ENCODE measurements around the gene CIBAR2.

Gene CIBAR2

DNA sequence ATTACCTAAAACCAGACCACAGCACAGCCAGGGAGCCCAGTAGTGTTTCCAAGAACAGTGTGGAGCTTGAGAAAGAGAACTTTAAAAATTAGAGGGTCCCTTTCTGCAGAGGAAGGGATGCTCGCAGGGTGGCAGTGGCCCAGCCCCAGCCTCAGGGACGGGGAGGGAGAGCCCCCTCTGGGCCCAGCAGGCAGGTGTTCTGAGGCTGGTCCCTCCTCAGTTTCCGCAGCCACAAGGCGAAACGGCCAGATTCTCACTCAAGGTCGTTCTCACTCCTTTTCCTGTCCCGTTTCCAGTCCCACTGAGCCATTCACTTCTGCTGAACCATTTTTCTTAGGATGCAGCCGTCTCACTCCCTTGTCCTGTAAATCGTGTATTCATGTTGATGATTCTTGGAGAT lies 20.0 kb downstream of the CIBAR2 start:
- H3K9ac ChIP-seq (ENCODE audit: low read depth, low read length) = no peak overlapping the region
- H3K9me3 ChIP-seq (ENCODE audit: control insufficient read depth, insufficient read depth, low read length) = no peaks in the 10 kb centered on the region
- H3K36me3 ChIP-seq (ENCODE audit: insufficient read depth, low read length) = no peaks in the 10 kb centered on the region
- H3K4me1 ChIP-seq (ENCODE audit: insufficient read depth, low read length) = no peaks in the 10 kb centered on the region; the same call in 1 of the 2 replicates

DNA sequence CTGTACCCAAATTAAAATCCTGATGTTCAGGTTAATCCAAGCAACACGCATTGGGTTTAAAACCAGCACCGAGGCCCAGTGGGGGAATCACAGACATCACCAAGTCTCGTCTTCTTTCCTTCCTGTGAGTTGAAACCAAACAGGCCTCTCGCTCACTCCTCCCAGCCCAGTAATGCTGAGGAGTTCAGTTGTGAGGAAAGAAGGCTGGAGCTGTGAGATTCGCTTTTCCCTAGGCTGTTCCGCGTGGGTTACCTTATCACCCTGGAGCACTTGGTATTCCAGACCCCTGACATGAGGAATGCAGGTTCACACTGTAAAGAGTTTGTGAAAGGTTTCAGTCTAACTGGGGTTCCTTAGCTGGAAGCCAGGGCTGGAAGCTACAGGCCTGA lies 20.8 kb downstream of the CIBAR2 start:
- Histone ChIP-seq H3K9me3 (ENCODE audit: control insufficient read depth, insufficient read depth, low read length) (no peaks in the 10 kb centered on the region), H3K9ac (ENCODE audit: low read depth, low read length) (no peak overlapping the region), H3K4me1 (ENCODE audit: insufficient read depth, low read length) (no peaks in the 10 kb centered on the region; the same call in 1 of the 2 replicates), H3K36me3 (ENCODE audit: insufficient read depth, low read length) (no peaks in the 10 kb centered on the region)

DNA sequence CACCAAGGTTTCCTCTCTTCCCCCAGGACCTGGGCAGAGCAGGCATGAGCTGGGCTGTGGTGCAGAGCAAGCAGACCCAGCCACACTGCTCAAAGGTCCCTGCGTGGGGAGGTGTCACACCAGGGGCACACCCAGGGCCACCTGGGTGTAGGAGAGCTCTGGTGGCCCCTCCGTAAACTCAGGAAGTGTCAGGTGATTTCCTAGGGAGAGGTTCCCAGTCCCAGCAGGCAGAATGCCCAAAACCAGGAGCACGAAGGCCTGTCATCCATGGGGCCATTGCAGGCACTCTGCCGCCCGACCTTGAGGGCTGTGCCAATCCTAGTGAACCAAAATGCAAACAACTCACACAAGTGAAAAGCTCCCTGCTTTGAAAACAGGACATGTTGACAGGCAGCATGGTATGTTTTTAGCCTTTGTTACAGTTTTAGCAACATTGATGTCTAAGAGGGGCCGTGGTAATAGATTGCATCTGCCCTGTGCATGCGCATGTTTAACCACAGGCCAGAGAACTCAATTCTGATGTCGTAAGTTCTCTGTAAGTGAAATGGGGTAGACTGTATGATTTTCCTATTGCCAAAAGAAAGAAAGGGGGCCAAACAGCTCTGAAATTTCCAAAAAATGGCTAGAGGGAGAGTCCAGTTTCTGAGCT lies 21.3 kb downstream of the CIBAR2 start:
- Histone ChIP-seq H3K36me3 (ENCODE audit: insufficient read depth, low read length) (no peaks in the 10 kb centered on the region), H3K9ac (ENCODE audit: low read depth, low read length) (no peak overlapping the region), H3K4me1 (ENCODE audit: insufficient read depth, low read length) (no peaks in the 10 kb centered on the region; the same call in 1 of the 2 replicates), H3K9me3 (ENCODE audit: control insufficient read depth, insufficient read depth, low read length) (no peaks in the 10 kb centered on the region)

DNA sequence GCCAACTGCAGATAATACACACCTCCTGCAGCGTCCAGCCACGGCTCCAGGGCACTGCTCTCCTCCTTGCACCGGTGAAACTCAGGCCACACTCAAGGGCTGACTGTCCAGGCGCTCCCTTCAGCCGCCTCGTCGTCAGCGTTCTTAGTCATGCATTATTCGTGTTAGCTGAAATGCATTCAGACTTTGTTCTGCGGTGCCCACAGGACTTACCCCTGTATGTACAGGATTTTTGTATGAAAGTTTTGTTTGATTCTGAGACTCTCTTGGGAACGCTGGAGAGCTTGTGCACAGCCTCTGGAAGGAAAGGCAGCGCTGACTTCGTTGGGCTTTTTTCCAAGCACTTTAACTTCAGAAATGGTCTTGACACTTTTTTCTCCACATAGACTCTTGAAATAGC lies 22.1 kb downstream of the CIBAR2 start:
- H3K9ac ChIP-seq (ENCODE audit: low read depth, low read length) = no peak overlapping the region
- H3K36me3 ChIP-seq (ENCODE audit: insufficient read depth, low read length) = no peaks in the 10 kb centered on the region
- no peaks in the 10 kb centered on the region for H3K9me3 ChIP-seq (ENCODE audit: control insufficient read depth, insufficient read depth, low read length)
- no peaks in the 10 kb centered on the region; the same call in 1 of the 2 replicates for H3K4me1 ChIP-seq (ENCODE audit: insufficient read depth, low read length)

DNA sequence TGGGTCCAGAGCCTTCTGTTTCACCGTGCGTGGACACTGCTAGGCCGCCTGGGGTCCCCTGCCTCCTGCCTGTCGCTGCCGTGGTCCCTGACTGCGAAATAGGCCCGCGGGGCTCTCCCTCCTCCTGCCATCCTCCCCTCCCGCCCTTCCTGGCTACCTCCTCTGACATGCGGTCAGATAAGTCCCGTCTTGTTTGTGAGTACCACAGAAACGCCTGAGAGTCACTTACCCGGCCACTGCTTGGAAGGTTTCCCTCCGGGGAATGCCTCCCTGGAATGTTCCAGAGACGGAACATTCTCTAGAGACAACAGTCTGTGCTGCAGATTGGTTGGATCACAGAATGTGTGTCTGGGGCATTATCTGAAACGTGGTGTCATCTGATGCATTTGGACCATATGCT lies 22.7 kb downstream of the CIBAR2 start:
- Histone ChIP-seq H3K4me1 (ENCODE audit: insufficient read depth, low read length) (no peaks in the 10 kb centered on the region; the same call in 1 of the 2 replicates), H3K9ac (ENCODE audit: low read depth, low read length) (no peak overlapping the region), H3K36me3 (ENCODE audit: insufficient read depth, low read length) (no peaks in the 10 kb centered on the region), H3K9me3 (ENCODE audit: control insufficient read depth, insufficient read depth, low read length) (no peaks in the 10 kb centered on the region)

DNA sequence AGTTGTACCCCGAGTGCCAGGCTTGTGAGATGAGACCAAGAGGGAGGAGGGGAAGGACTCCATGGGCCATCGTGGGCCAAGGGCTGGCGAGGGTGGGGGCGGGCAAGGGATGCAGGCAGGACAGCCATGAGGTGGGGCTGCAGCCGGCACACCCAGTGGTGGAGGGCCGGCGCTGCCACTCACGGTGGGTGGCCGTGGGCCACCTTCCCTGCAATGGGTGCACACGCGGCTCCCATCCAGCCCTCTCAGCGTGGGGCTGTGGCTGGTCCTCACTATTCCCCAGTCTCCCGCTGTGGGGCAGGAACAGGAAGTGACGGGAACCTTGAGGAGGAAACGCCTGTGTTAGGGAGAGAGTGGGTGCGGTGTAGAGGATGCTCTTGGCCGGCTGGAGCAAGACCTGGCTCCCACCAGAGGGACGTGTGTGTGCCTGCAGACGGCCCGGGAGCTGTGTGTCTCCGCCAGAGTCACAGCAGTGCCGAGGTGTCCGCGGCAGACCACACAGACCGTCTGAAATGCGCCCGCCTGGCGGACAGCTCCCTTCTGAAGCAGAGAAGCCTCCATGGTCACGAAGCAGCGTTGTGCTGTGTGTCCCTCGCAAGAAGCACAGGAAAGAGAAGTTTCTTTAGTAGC lies 23.6 kb downstream of the CIBAR2 start:
- Histone ChIP-seq H3K4me1 (ENCODE audit: insufficient read depth, low read length) (peaks cover 1% of the 10 kb centered on the region), H3K36me3 (ENCODE audit: insufficient read depth, low read length) (no peaks in the 10 kb centered on the region), H3K9me3 (ENCODE audit: control insufficient read depth, insufficient read depth, low read length) (no peaks in the 10 kb centered on the region), H3K9ac (ENCODE audit: low read depth, low read length) (no peak overlapping the region)

DNA sequence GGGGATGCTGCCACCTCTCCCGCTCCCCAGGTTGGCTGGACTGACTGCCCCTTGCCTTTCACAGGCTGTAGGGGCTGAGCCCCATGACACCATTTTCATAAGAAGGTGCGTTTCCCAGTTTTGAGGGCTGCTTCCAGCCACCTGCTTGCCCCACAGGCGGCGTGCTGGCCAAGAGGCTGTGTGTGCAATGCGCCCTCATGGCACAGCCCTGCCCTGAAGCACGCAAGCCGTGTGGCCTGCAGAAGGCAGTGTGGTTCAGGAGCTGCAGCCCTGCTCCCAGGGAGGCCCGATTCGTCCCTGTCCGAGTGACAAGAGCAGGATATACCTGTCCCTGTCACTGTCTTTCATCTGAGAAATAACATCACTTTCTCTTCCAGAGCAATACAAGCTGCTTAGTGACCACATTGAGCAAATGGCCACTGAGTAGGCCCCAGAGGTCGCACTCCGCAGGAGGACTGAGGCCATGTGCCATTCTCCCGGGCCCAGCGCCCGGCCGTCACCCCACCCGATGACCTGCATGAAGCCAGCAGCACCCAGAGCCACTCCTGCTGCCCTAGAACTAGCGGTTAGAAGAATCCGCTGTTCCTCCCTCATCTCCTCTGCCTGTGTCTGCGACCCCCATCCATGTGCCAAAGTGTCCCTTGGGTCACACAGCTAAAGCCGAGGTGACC lies 24.2 kb downstream of the CIBAR2 start:
- Histone ChIP-seq H3K36me3 (ENCODE audit: insufficient read depth, low read length) (no peaks in the 10 kb centered on the region), H3K9me3 (ENCODE audit: control insufficient read depth, insufficient read depth, low read length) (no peaks in the 10 kb centered on the region), H3K4me1 (ENCODE audit: insufficient read depth, low read length) (peaks cover 4% of the 10 kb centered on the region), H3K9ac (ENCODE audit: low read depth, low read length) (no peak overlapping the region)

DNA sequence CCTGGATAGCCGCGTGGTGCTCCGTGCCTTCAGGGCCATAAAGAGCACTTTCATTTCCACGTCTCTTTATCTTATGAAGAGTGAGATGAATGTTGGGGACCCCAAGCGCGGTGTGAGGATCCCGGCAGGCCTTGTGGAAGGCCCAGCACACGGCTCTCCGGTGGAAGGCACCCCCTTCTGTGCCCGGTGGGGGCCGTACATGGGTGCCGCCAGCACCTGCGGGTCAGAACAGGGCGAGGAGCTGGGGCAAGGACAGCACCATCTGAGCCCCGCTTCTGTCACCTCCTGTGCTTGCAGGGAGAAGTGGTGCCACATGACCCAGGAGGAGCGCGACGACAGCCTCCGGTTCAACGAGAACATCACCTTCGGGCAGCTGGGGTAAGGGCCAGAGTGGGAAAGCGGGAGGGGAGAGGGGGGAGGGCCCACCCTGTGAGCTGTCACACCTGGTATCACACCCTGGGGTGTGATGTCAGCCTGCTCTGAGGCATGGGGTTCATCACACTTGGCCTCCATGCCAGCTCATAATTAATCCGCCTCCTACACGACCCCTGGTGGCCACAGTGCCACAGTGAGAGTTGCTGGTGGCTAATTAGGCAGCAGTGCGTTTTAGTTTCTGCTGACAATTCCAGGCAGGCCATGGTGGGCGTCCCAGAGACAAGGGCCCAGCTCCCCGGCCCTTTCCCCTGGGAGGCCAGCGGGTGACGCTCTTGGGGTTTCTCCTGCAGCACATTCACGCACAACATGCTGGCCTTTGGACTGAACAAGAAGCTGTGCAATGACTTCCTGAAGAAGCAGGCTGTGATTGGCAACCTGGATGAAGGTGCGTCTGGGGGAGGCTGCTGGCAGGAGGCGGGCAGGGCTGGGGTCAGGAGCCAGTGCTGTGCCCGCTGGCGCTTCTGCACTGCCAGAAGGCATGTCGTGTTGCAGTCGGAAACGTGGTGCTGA lies 25.7 kb downstream of the CIBAR2 start:
- no peaks in the 10 kb centered on the region for H3K9me3 ChIP-seq (ENCODE audit: control insufficient read depth, insufficient read depth, low read length)
- H3K9ac ChIP-seq (ENCODE audit: low read depth, low read length) = no peak overlapping the region
- H3K4me1 ChIP-seq (ENCODE audit: insufficient read depth, low read length) = peaks cover 16% of the 10 kb centered on the region
- no peaks in the 10 kb centered on the region for H3K36me3 ChIP-seq (ENCODE audit: insufficient read depth, low read length)

DNA sequence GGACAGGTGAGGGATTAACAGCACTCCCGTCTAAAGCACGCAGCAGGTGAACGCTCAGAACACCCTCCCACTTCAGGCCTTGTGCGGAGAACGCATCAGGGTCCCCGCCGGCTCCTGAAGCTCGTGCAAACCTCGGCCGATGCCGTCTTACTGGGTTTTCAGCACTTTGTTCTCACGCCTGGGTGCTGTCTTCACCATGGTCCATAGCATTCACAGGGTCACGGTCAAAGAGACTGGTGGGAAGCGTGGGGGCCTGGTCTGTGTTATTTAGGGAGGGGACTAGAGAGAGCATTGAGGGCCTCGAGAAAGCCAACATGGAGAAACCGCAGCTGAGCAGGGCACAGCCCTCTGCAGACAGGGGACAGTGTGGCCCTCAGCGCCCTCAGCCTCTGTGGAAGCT lies 26.6 kb downstream of the CIBAR2 start:
- Histone ChIP-seq H3K4me1 (ENCODE audit: insufficient read depth, low read length) (peaks cover 25% of the 10 kb centered on the region), H3K9ac (ENCODE audit: low read depth, low read length) (no peak overlapping the region), H3K9me3 (ENCODE audit: control insufficient read depth, insufficient read depth, low read length) (no peaks in the 10 kb centered on the region), H3K36me3 (ENCODE audit: insufficient read depth, low read length) (no peaks in the 10 kb centered on the region)

DNA sequence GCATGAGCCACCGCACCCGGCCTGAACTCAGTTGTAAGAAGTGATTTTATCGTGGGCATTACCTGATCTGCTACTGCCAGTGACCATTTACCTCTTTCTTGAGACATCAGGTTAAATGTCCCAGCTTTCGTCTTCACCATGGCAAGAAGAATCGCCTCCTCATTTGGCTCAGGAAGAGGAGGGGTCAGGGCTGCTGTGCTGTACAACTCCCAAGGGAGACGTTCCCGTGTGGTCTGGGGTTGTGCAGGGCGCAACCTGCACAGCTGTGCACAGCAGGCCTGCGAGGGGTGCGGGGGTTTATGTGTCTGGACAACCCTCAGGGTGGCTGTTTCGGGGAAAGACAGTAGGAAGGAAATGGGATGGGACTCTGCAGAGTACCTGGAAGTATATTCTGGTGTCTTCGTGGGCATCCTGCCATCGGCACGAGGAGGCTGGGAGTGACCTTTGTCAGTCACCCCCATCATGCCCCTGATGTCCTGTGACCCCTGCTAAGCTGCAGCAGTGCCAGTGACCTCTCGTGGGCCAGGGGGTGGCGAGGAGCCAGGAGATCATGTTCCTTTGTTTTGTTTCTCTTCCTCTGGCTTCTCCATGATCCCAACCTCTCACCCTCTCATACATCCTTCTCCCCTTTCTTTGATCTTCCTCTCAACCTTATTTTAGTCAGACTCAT lies 27.3 kb downstream of the CIBAR2 start:
- Histone ChIP-seq H3K9ac (ENCODE audit: low read depth, low read length) (no peak overlapping the region), H3K9me3 (ENCODE audit: control insufficient read depth, insufficient read depth, low read length) (no peaks in the 10 kb centered on the region), H3K36me3 (ENCODE audit: insufficient read depth, low read length) (no peaks in the 10 kb centered on the region), H3K4me1 (ENCODE audit: insufficient read depth, low read length) (peaks cover 25% of the 10 kb centered on the region)

DNA sequence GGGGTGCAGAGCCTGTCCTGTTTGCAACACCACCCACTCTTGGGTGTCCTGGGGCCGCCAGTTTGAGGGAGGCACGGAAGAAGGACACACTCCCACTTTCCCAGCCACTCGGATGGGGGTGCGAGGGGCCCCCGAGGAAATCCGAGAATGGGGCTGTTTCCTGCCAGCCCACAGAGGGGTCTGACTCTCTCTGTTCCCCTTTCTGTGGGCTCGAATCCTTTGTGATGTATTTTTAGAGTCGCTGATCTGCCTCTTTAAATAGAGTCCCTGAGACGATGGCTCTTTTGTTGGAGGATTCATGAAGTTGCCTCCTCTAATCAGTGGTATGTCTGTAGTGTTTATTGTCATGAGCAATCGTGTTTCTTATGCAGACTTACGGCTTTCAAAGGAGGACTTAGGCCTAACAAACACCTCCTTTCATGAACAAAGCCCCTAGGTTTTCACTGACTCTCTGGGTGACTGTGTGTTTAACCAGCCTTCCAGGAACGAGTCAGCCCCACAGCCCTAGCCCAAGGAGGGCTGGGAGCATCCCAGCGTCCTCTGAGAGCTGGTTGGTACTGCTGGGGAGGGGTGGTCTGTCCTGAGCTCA lies 29.1 kb downstream of the CIBAR2 start:
- Histone ChIP-seq H3K9ac (ENCODE audit: low read depth, low read length) (peak overlapping the region; percentile 11; the same call in 1 of the 2 replicates), H3K36me3 (ENCODE audit: insufficient read depth, low read length) (no peaks in the 10 kb centered on the region), H3K9me3 (ENCODE audit: control insufficient read depth, insufficient read depth, low read length) (no peaks in the 10 kb centered on the region), H3K4me1 (ENCODE audit: insufficient read depth, low read length) (peaks cover 25% of the 10 kb centered on the region)

DNA sequence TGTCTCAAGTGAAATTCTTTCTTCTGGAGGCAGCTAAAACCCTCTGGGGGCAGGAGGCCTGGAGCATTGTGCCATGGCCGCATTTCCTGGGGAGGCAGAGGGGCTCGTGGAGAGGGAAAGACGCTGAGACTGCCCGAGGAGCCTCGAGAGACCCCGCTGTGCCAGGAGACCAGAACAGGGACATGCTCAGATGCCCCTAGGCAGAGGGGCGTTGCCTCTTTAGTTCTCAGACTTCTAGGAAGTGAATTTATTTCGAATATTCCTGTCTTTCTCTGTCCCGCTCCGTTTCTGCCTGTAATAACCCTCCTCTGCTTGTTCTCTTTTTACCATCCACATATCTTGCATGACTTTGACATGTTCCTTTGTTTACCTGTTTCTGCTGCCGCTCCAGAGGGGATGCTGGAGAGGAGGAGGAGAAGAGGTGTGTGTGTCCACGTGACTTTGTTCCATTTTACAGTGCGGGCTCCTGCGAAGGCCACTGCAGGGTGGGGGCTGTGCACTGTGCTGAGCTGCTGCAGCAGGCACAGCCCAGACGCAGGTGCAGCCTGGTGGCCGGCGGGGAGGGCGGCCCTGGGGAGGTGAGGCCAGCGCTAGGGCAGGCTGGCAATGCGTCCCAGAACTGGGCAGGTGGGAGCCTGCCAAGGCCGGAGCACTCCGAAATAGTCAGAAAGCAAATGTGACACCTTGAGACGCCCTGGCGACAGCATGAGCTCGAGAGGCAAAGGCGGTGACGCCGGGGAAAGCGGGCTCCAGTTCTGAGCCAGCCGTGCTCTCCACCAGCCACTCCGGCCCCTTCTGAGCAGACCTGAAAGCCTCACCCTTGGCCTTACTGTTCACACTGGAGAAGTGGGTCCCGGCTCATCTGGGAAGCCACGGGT lies 29.9 kb downstream of the CIBAR2 start:
- H3K9me3 ChIP-seq (ENCODE audit: control insufficient read depth, insufficient read depth, low read length) = no peaks in the 10 kb centered on the region
- H3K36me3 ChIP-seq (ENCODE audit: insufficient read depth, low read length) = no peaks in the 10 kb centered on the region
- H3K9ac ChIP-seq (ENCODE audit: low read depth, low read length) = peak overlapping the region; percentile 11; the same call in 1 of the 2 replicates
- peaks cover 25% of the 10 kb centered on the region for H3K4me1 ChIP-seq (ENCODE audit: insufficient read depth, low read length)

DNA sequence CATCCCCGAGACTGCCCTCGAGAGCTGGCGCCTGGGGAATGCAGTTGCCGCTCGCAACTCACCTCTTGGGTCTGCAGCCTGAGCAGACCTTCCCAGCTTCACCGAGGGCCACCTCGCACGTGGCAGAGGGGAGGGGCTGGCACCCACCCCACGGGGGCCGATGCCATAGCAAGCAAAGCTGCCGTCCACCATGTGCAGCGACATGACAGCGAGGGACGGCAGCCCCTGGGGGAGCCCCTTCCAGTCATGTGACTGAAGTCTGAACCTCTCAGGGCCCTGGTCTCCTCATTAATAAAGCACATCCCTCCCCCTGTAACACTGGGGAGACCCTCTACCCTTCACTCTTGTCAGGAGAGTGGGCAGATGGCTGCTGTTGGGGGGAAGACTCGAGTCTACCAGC lies 30.5 kb downstream of the CIBAR2 start:
- Histone ChIP-seq H3K9me3 (ENCODE audit: control insufficient read depth, insufficient read depth, low read length) (no peaks in the 10 kb centered on the region), H3K9ac (ENCODE audit: low read depth, low read length) (no peak overlapping the region; the same call in 1 of the 2 replicates), H3K36me3 (ENCODE audit: insufficient read depth, low read length) (no peaks in the 10 kb centered on the region), H3K4me1 (ENCODE audit: insufficient read depth, low read length) (peaks cover 25% of the 10 kb centered on the region)

All from ES-I3 (cell line).